GM21619 (cell line): ENCODE data around the gene SLC35G6.
"Not testable (repeated sequence)": the region's sequence is repeated elsewhere in the genome, so short reads cannot be mapped to it uniquely, and the experiment has no call there.

ENCODE experiments used
- ATAC-seq: cut with Tn5 transposase; IDR thresholded peaks from one replicate; pipeline ENCODE4 v1.9.1; 2021; ENCODE audit not compliant: unreplicated experiment

Gene SLC35G6

DNA sequence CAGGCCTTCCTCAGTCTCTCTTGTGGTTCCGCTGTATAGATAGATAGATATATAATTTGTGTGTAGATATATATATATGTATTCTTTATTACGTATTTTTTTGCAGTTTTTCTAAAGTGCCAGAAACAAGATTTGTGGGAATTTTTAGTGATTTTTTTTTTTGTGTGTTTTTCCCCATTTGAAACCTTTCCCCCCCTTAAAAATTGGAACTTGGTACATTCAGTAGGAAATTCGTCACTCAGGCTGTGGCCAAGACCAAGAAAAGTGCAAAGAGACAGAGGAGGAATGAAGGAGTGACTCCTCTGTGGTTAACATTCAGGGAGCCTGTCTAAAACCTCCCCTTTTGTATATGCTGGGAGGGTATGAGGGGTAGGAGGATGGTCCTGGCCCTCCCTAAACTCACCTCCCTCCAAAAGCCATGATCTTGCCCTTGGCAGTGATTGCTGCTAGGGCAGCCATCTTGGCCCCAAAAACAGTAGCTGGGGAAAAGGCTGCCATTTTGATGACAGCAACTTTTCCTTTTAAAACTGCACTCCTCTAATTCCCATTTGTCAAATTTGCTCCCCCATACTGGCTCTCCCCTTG, 21.2 kb upstream of the SLC35G6 start:
- no peak for ATAC-seq

- no peak for ATAC-seq
Measured at GRCh38 chr17:7460850-7461660, 20.2 kb upstream of the SLC35G6 start.

GRCh38 chr17:7462474-7463371, 18.5 kb upstream of the SLC35G6 start:
- no peak for ATAC-seq

GRCh38 chr17:7463372-7463846, 17.8 kb upstream of the SLC35G6 start:
- ATAC-seq, result no peak

- no peak for ATAC-seq
Measured at GRCh38 chr17:7464081-7464480, 17.2 kb upstream of the SLC35G6 start.

- ATAC-seq, result no peak
Measured at GRCh38 chr17:7465597-7466275, 15.5 kb upstream of the SLC35G6 start.

DNA sequence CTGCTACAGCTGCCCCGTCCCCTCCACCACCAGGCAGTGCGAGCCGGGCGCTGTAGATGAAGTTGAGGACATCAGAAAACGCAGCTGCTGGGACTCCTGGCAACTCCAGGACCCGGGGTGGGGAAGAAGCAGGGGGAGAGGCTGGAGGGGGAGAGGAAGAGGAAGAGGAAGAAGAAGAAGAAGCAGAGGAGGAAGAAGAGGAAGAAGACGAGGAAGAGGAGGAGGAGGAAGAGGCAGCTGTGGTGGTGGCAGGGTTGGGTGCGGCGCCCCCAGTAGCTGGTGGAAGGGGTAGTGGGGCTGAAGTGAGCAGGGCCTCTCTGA, 15.0 kb upstream of the SLC35G6 start:
- ATAC-seq, result no peak

GRCh38 chr17:7466639-7467341, 14.5 kb upstream of the SLC35G6 start:
- no peak for ATAC-seq

- no peak for ATAC-seq
Measured at GRCh38 chr17:7467498-7467897, 13.7 kb upstream of the SLC35G6 start.

GRCh38 chr17:7468290-7468689, 13.0 kb upstream of the SLC35G6 start:
- ATAC-seq, result no peak

DNA sequence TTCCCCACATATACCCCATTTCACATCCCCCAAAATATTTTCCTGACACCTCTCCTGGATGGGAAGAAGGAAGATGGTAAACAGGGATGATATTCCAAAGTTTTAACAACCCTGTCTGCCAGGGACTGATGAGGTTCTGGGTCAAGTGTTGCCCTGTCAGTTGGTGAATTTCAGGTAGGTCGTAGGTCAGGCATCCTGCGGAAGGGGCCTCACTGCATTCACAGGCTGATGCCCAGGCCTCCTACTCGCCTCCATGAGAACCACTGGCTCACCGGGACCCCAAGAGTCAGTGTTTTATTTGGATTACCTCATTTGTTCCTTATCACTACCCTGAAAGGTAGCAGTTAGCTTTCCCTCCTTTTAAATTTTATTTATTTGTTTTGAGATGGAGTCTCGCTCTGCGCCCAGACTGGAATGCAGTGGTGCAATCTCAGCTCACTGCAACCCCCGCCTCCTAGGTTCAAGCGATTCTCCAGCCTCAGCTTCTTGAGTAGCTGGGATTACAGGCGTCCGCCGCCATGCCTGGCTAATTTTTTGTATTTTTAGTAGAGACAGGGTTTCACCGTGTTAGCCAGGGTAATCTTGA, 12.3 kb upstream of the SLC35G6 start:
- ATAC-seq, result no peak

DNA sequence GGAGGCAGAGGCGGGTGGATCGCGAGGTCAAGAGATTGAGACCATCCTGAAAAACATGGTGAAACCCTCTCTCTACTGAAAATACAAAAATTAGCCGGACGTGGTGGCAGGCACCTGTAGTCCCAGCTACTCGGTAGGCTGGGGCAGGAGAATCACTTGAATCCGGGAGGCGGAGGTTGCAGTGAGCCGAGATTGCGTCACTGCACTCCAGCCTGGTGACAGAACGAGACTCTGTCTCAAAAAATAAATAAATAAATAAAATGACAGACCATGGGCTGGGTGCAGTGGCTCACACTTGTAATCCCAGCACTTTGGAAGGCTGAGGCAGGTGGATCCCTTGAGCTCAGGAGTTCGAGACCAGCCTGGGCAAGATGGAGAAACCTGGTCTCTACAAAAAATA, 11.4 kb upstream of the SLC35G6 start:
- not testable (repeated sequence) for ATAC-seq

DNA sequence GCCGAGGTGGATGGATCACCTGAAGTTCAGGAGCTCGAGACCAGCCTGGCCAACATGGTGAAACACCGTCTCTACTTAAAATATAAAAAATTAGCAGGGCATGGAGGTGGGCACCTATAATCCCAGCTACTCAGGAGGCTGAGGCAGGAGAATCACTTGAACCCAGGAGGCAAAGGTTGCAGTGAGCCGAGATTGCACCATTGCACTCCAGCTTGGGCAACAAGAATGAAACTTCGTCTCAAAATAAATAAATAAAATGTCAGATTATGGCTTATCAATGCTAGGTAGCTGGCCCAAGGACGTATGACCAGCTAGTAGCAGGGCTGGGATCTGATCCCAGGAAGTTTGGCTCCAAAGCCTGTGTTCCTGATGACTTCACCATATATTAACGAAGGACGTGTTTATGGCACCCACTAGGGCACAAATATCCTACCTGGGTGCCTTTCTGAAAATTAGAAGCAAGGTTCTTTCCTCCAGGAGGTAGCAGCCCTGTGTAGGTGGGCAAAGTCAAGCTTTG, 10.7 kb upstream of the SLC35G6 start:
- ATAC-seq, result not testable (repeated sequence)

DNA sequence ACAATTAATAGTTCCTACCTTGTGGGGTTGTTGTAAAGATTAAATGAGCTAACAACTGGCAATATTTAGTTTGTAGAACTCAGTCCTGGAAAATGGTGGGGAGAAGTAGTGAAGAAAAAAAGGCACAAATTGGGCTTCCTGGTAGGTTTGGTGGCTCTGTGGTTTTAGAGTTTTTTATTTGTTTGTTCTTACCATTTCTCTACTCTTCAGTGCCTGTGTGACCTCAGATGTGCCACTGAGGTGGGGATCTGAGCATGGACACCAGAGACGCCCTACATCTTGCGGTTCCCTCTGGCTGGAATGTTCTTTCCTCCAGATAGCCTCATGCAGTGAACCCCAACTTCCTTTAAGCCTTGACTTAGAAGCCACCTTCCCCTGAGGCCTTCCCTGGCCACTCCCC, 9.5 kb upstream of the SLC35G6 start:
- ATAC-seq, result no peak

GRCh38 chr17:7474767-7475166, 6.5 kb upstream of the SLC35G6 start:
- ATAC-seq, result not testable (repeated sequence)

DNA sequence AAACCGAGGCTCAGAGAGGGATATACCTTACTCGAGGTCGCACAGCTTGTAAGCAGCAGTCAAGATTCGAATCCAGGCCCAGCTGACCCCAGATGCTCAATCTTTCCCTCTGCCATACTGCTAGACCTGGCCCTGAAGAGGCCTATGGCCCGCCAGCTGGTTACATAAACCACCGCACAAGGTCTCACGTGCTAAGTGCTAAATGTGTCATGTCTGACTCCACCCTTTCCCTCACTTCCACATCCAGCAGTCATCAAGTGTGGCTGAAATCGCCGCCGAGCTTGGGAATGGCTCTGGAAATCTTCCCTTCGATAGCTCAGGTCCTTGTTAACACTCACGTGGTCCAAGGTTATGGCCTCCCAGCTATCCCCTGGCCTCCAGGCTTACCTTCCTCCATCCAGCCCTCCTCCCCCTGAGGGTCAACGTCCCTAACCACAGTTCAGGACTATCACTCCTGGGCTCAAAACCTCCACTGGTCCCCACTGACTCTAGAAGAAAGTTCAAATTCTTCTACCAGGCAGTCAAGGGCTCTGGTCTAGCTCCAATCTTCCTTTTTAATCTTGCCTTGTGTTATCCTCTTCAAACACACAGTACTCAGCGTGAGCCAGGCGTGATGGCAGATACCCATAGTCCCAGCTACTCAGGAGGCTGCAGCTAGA, 5.4 kb upstream of the SLC35G6 start:
- no peak for ATAC-seq

GRCh38 chr17:7476494-7476893, 4.8 kb upstream of the SLC35G6 start:
- ATAC-seq, result no peak

- no peak for ATAC-seq
Measured at GRCh38 chr17:7476951-7477350, 4.3 kb upstream of the SLC35G6 start.
